HepG2 (cell line): ENCODE results near the gene MBD5. TPM values are rescaled to one million over a fixed set of nuclear protein-coding genes. Genes with fewer than 3 reads are reported as not detected.

ENCODE experiments used
- ATAC-seq: fragments of 200-7000 bp; cut with Tn5 transposase; 3 replicates; pipeline ENCODE4 v1.9.1; 2020; ENCODE audit warnings: mild to moderate bottlenecking, moderate library complexity
- BruUV-seq: library from RNA; stranded (reverse); fragments of 400-500 nt; replicated peaks from 2 replicates; lab custom pipeline; 2021; lab: Mats Ljungman, UMichigan
- CTCF ChIA-PET: fragments of 300-600 bp; formaldehyde crosslinking; extraction: SDS; loops from one replicate; lab custom pipeline; 2021; ENCODE audit warnings: low total read pairs, inconsistent platforms, low intra/inter-chr PET ratio; lab: Yijun Ruan, JAX
- POLR2A ChIA-PET: fragments of 350-600 bp; sonication (Branson Sonifier 250); formaldehyde crosslinking; loops from one replicate; lab custom pipeline; 2020; ENCODE audit warnings: antibody characterized with exemption, inconsistent platforms; lab: Yijun Ruan, JAX
- DNase-seq: peaks from one replicate; pipeline ENCODE4 v3.0.0-alpha.2; 2015; ENCODE audit warnings: low spot score
- FAIRE-seq: peaks from 3 replicates; lab custom pipeline; 2011; peaks lifted over from hg19 to GRCh38; lab: Jason Lieb, UNC
- H2AFZ ChIP-seq: one replicate; pipeline ENCODE4 v1.6.1; 2011; ENCODE audit warnings: low read length, inconsistent platforms
- H3K27ac ChIP-seq: fragments of 300-600 bp; 3 replicates; pipeline ENCODE4 v1.8.0; 2011; ENCODE audit warnings: mixed run types, mild to moderate bottlenecking, mixed read lengths, low read length, inconsistent platforms; ENCODE audit not compliant: insufficient read depth; ENCODE audit errors: extremely low read length
- H3K27me3 ChIP-seq, 2 experiments: fragments of 200-600 bp in 1 of 2; 2 replicates in 1 of 2; 3 replicates in 1 of 2; pipeline versions ENCODE4 v1.6.0 to v1.8.0; 2011; ENCODE audit warnings: low read length in 2 of 2, mild to moderate bottlenecking in 2 of 2, moderate library complexity in 2 of 2, inconsistent platforms in 1 of 2; ENCODE audit not compliant: insufficient read depth in 2 of 2, control insufficient read depth in 1 of 2
- H3K36me3 ChIP-seq, 2 experiments: fragments of 200-600 bp in 1 of 2; replicated peaks in 1 of 2; 2 replicates in 1 of 2; 3 replicates in 1 of 2; pipeline versions ENCODE4 v1.5.1 to v1.8.0; 2011; ENCODE audit warnings: low read length in 2 of 2, inconsistent platforms in 1 of 2; ENCODE audit not compliant: insufficient read depth in 2 of 2, control insufficient read depth in 1 of 2
- H3K4me1 ChIP-seq: 2 replicates; pipeline ENCODE4 v1.5.1; 2012; ENCODE audit warnings: low read length, inconsistent platforms; ENCODE audit not compliant: insufficient read depth
- H3K4me2 ChIP-seq: 2 replicates; pipeline ENCODE4 v1.6.0; 2011; ENCODE audit warnings: low read depth, low read length, inconsistent platforms
- H3K4me3 ChIP-seq, 3 experiments: fragments of 200-600 bp in 1 of 3; sonication (generic), shearing (Covaris generic) in 1 of 3; replicated peaks in 1 of 3; 2 replicates each; pipeline ENCODE4 v1.5.1; 2011 to 2016; ENCODE audit warnings: low read length in 3 of 3, inconsistent platforms in 2 of 3, low read depth in 2 of 3, mild to moderate bottlenecking in 2 of 3, control low read depth in 1 of 3, mixed read lengths in 1 of 3; ENCODE audit not compliant: insufficient read depth in 1 of 3
- H3K79me2 ChIP-seq: one replicate; pipeline ENCODE4 v1.6.1; 2011; ENCODE audit warnings: low read length, inconsistent platforms; ENCODE audit not compliant: insufficient read depth
- H3K9ac ChIP-seq: 2 replicates; pipeline ENCODE4 v1.6.0; 2011; ENCODE audit warnings: mild to moderate bottlenecking, low read depth, low read length, inconsistent platforms; ENCODE audit not compliant: insufficient read depth
- H3K9me3 ChIP-seq: 2 replicates; pipeline ENCODE4 v1.5.1; 2012; ENCODE audit warnings: mild to moderate bottlenecking, low read length
- H4K20me1 ChIP-seq: 2 replicates; pipeline ENCODE4 v1.6.0; 2011; ENCODE audit warnings: inconsistent platforms, mild to moderate bottlenecking, low read length, moderate library complexity; ENCODE audit not compliant: insufficient read depth
- CEBPG ChIP-seq: IDR thresholded peaks from 2 replicates; pipeline ENCODE4 v1.6.1; 2016
- FOSL2 ChIP-seq: sonication (generic); formaldehyde crosslinking; IDR thresholded peaks from 2 replicates; pipeline ENCODE4 v1.4.0; 2020; ENCODE audit warnings: missing genetic modification reagents
- HHEX ChIP-seq: IDR thresholded peaks from 2 replicates; pipeline ENCODE4 v1.6.1; 2016; ENCODE audit warnings: control low read depth
- NFATC3 ChIP-seq: sonication (generic); formaldehyde crosslinking; IDR thresholded peaks from 2 replicates; pipeline ENCODE4 v1.5.1; 2020; ENCODE audit warnings: mild to moderate bottlenecking, missing genetic modification reagents
- PHF5A ChIP-seq: IDR thresholded peaks from one replicate; pipeline ENCODE4 v1.6.1; 2018; ENCODE audit warnings: low read depth, missing genetic modification reagents; ENCODE audit not compliant: unreplicated experiment
- SNAI1 ChIP-seq: sonication (generic); formaldehyde crosslinking; IDR thresholded peaks from 2 replicates; pipeline ENCODE4 v1.5.0; 2020; ENCODE audit warnings: mild to moderate bottlenecking, missing genetic modification reagents, borderline replicate concordance
- ZMYM3 ChIP-seq: sonication (generic); formaldehyde crosslinking; IDR thresholded peaks from 2 replicates; pipeline ENCODE4 v1.5.1; 2020; ENCODE audit warnings: mild to moderate bottlenecking, missing genetic modification reagents
- ZNF616 ChIP-seq: sonication (generic); formaldehyde crosslinking; IDR thresholded peaks from 2 replicates; pipeline ENCODE4 v1.5.0; 2020; ENCODE audit warnings: low read depth, mild to moderate bottlenecking, missing genetic modification reagents
- WGBS: methylation state at CpG from one replicate; pipeline ENCODE4 v1.1.6; 2017; ENCODE audit warnings: low lambda C conversion rate; 5-methylcytosine and 5-hydroxymethylcytosine counted together
- in situ Hi-C: cut with HindIII; loops from 2 replicates; pipeline ENCODE4 v1.10.0; 2017; ENCODE audit warnings: low pct_unique_long_range_greater_than_20kb; ENCODE audit not compliant: extremely low pct_ligation_motif_present
- intact Hi-C: fragments of 100-400 bp; cut with micrococcal nuclease; formaldehyde crosslinking; loops from one replicate; pipeline ENCODE4 v1.10.0; 2022; ENCODE audit not compliant: unreplicated experiment
- polyA plus RNA-seq, 8 experiments: library from polyadenylated mRNA; depleted of rRNA in 3 of 8; stranded (reverse) in 7 of 8; unstranded in 1 of 8; fragments of >200 nt; fragmentation: Illumina TruSeq in 4 of 8; extraction: Trizol in 4 of 8; gene quantifications; 2 replicates each; pipeline versions ENCODE4 v1.2.1 to v1.2.3, GENCODE V29; 2011 to 2016; ENCODE audit warnings: low read depth in 4 of 8, missing spikeins in 1 of 8, mixed read lengths in 1 of 8; ENCODE audit not compliant: insufficient read depth in 1 of 8
- total RNA-seq, 5 experiments: library from RNA; depleted of rRNA; stranded (reverse); fragments of >200 nt; fragmentation: Illumina TruSeq; extraction: Trizol; gene quantifications; 2 replicates each; pipeline ENCODE4 v1.2.3, GENCODE V29; 2016; ENCODE audit warnings: low read depth in 1 of 5
- TF ChIP-seq, protein P1 (sequence below): sonication (generic); formaldehyde crosslinking; IDR thresholded peaks from 2 replicates; pipeline ENCODE4 v1.5.0; 2020; ENCODE audit warnings: mild to moderate bottlenecking, low read depth, missing genetic modification reagents, borderline replicate concordance
- TF ChIP-seq, protein P2 (sequence below): sonication (generic); formaldehyde crosslinking; IDR thresholded peaks from 2 replicates; pipeline ENCODE4 v1.8.0; 2022; ENCODE audit warnings: low read depth, missing genetic modification reagents
- TF ChIP-seq, protein P3 (sequence below): IDR thresholded peaks from 2 replicates; pipeline ENCODE4 v1.6.1; 2016

The MBD5 gene
- total and polyA plus RNA-seq, 2 of the 13 experiments (the other 11 are each of a cell fraction or from before 2014, with no cell fraction given) = 13.5 to 26.4 TPM

DNA sequence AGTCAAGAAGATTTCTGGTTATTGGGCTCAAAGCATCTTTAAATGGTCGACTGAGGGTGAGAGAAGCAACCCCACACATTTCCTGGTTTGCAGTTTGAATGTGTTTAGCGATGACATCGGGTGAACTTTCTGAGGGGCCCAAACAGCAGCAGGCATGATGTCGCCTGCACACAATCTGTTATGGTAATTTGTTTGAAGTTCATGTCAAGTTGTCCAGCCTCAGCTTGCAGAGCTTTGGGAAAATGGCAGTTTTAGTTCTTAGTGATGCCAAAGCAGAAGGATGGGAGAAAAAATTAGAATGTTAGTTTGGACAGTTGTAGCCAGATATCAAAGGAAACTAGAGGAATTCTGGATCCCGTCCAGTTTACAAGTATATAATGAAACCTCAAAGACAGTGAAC lies 284.6 kb downstream of the MBD5 start:
- Histone ChIP-seq H3K9me3 (no peaks in the 10 kb centered on the region), H3K4me2 (no peak overlapping the region), H3K9ac (no peak overlapping the region), H4K20me1 (no peaks in the 10 kb centered on the region), H3K36me3 (no peaks in the 10 kb centered on the region), H3K4me3 (no peak overlapping the region), H2AFZ (no peak overlapping the region), H3K4me1 (no peaks in the 10 kb centered on the region), H3K27me3 (no peaks in the 10 kb centered on the region), H3K27ac (no peak overlapping the region), H3K79me2 (no peaks in the 10 kb centered on the region)
- TF ChIP-seq ZMYM3 (CRISPR knock-in tag) = no peak
- no peak for TF ChIP-seq ZNF616
- no peak for TF ChIP-seq PHF5A (CRISPR knock-in tag)
- TF ChIP-seq CEBPG = no peak
- TF ChIP-seq, protein P1, sequence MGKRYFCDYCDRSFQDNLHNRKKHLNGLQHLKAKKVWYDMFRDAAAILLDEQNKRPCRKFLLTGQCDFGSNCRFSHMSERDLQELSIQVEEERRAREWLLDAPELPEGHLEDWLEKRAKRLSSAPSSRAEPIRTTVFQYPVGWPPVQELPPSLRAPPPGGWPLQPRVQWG = no peak
- TF ChIP-seq HHEX (CRISPR knock-in tag) = no peak
- no peak for TF ChIP-seq NFATC3 (CRISPR knock-in tag)
- TF ChIP-seq, protein P2, sequence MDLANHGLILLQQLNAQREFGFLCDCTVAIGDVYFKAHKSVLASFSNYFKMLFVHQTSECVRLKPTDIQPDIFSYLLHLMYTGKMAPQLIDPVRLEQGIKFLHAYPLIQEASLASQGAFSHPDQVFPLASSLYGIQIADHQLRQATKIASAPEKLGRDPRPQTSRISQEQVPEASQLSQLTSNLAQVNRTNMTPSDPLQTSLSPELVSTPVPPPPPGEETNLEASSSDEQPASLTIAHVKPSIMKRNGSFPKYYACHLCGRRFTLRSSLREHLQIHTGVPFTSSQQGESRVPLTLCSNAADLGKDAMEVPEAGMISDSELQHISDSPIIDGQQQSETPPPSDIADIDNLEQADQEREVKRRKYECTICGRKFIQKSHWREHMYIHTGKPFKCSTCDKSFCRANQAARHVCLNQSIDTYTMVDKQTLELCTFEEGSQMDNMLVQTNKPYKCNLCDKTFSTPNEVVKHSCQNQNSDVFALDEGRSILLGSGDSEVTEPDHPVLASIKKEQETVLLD = no peak
- TF ChIP-seq FOSL2 (CRISPR knock-in tag) = no peak
- TF ChIP-seq SNAI1 = no peak
- TF ChIP-seq, protein P3, sequence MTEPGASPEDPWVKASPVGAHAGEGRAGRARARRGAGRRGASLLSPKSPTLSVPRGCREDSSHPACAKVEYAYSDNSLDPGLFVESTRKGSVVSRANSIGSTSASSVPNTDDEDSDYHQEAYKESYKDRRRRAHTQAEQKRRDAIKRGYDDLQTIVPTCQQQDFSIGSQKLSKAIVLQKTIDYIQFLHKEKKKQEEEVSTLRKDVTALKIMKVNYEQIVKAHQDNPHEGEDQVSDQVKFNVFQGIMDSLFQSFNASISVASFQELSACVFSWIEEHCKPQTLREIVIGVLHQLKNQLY = no peak
- POLR2A ChIA-PET = no interaction called here
- in situ Hi-C loops (no loop called here), intact Hi-C loops (no loop called here)
- no peak for ATAC-seq
- DNase-seq = no peak
- CTCF ChIA-PET = no interaction called here
- no TSS peak for BruUV-seq
- WGBS = 86% methylated on average over 5 of the region's 5 CpGs
- no peak for FAIRE-seq
